Calu3 (cell line): ENCODE measurements around the gene LYPD6B. TPM values are rescaled to one million over a fixed set of nuclear protein-coding genes. Genes with fewer than 3 reads are reported as not detected.

ENCODE experiments used
- BruUV-seq: library from RNA; stranded (reverse); fragments of 400-500 nt; replicated peaks from 2 replicates; lab custom pipeline; 2021; lab: Mats Ljungman, UMichigan
- CTCF ChIA-PET: fragments of 300-600 bp; sonication (Branson Sonifier 250); formaldehyde crosslinking; loops from one replicate; lab custom pipeline; 2022; ENCODE audit warnings: antibody characterized with exemption; lab: Charles Lee
- DNase-seq: peaks from one replicate; pipeline ENCODE4 v3.0.0; 2022
- H3K27ac Mint-ChIP-seq: one replicate; pipeline ENCODE4 v1.8.0; 2022; ENCODE audit warnings: mixed read lengths; ENCODE audit not compliant: unreplicated experiment
- H3K27me3 Mint-ChIP-seq: one replicate; pipeline ENCODE4 v1.8.0; 2022; ENCODE audit warnings: mixed read lengths; ENCODE audit not compliant: unreplicated experiment
- H3K36me3 Mint-ChIP-seq: one replicate; pipeline ENCODE4 v1.8.0; 2022; ENCODE audit warnings: mild to moderate bottlenecking, moderate library complexity, mixed read lengths; ENCODE audit not compliant: insufficient read depth, unreplicated experiment
- H3K4me1 Mint-ChIP-seq: one replicate; pipeline ENCODE4 v1.8.0; 2022; ENCODE audit warnings: mild to moderate bottlenecking, low read depth, mixed read lengths; ENCODE audit not compliant: unreplicated experiment
- H3K4me3 Mint-ChIP-seq: one replicate; pipeline ENCODE4 v1.8.0; 2022; ENCODE audit warnings: mild to moderate bottlenecking, low read depth, moderate library complexity, mixed read lengths; ENCODE audit not compliant: unreplicated experiment
- H3K9me3 Mint-ChIP-seq: one replicate; pipeline ENCODE4 v1.8.0; 2022; ENCODE audit warnings: low read depth, mixed read lengths; ENCODE audit not compliant: unreplicated experiment
- intact Hi-C: fragments of 100-400 bp; cut with micrococcal nuclease; formaldehyde crosslinking; loops from one replicate; pipeline ENCODE4 v1.10.0; 2022; ENCODE audit not compliant: unreplicated experiment
- total RNA-seq: library from RNA; stranded (reverse); gene quantifications from 2 replicates; pipeline ENCODE4 v1.2.3, GENCODE V29; 2022
- TF ChIP-seq, protein P1 (sequence below): fragments of 200-600 bp; IDR thresholded peaks from one replicate; pipeline ENCODE4 v1.8.0; 2022; ENCODE audit warnings: antibody characterized with exemption; ENCODE audit not compliant: unreplicated experiment

The LYPD6B gene
- total RNA-seq, 1 experiment from 2014 or later, result 0.87 TPM

DNA sequence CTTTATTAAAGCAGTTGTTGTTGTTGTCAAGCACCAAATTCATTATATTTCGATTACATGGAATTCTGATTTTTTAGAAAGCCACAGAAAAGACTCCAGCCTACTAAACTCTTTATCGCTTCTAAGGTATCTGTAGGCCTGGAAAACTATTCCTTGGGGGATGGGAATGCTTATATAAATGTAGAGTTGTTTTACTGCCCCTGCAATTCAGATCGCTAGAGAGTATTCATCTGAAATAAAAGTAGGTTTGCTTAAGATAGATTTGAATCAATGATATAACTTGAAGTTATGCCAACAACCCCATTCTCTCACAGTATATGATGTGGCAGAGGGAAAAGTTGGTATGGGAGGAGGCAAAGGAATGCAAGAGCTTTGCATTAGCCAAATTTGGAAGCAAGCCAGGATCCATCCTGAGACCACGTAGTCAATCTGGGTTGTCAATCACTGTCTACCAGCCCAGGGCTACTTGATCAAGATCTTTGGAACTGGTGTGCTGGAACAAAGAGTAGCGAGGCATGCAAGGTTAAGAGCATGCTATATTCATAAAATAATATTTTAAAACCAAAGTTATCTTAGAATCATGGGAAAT, 95.9 kb downstream of the LYPD6B start:
- DNase-seq, result no peak
- H3K36me3 Mint-ChIP-seq, result no peaks in the 10 kb centered on the region
- no peaks in the 10 kb centered on the region for H3K9me3 Mint-ChIP-seq
- no peak overlapping the region for H3K27ac Mint-ChIP-seq
- no peak overlapping the region for H3K4me3 Mint-ChIP-seq
- intact Hi-C loops, result no loop called here
- no peaks in the 10 kb centered on the region for H3K27me3 Mint-ChIP-seq
- no peaks in the 10 kb centered on the region for H3K4me1 Mint-ChIP-seq
- BruUV-seq, result no TSS peak
- TF ChIP-seq, protein P1, sequence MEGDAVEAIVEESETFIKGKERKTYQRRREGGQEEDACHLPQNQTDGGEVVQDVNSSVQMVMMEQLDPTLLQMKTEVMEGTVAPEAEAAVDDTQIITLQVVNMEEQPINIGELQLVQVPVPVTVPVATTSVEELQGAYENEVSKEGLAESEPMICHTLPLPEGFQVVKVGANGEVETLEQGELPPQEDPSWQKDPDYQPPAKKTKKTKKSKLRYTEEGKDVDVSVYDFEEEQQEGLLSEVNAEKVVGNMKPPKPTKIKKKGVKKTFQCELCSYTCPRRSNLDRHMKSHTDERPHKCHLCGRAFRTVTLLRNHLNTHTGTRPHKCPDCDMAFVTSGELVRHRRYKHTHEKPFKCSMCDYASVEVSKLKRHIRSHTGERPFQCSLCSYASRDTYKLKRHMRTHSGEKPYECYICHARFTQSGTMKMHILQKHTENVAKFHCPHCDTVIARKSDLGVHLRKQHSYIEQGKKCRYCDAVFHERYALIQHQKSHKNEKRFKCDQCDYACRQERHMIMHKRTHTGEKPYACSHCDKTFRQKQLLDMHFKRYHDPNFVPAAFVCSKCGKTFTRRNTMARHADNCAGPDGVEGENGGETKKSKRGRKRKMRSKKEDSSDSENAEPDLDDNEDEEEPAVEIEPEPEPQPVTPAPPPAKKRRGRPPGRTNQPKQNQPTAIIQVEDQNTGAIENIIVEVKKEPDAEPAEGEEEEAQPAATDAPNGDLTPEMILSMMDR, result no peak
- CTCF ChIA-PET, result no interaction called here

DNA sequence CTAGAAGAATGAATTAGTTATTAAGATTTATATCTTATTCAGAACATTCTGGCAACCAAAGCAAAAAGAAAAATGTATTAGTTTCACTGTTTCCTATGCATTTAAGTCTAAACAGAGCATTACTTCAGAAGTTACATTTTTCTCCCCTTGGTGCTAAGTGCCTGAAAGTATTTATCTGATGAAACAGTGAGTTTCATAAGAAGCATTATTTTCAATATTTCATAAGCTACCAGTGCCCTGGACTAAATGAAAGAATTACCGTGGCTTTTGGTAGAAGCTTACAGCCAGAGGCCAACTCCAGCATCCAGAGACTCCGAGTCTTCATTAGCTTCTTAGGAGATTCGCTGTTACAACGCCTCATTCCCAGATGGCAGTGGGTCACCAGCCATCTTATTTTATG, 97.6 kb downstream of the LYPD6B start:
- Mint-ChIP-seq H3K27me3 (no peaks in the 10 kb centered on the region), H3K4me3 (no peak overlapping the region), H3K9me3 (no peaks in the 10 kb centered on the region), H3K4me1 (no peaks in the 10 kb centered on the region), H3K27ac (no peak overlapping the region), H3K36me3 (no peaks in the 10 kb centered on the region)
- TF ChIP-seq, protein P1, result no peak
- CTCF ChIA-PET, result no interaction called here
- intact Hi-C loops, result no loop called here
- no TSS peak for BruUV-seq
- no peak for DNase-seq

DNA sequence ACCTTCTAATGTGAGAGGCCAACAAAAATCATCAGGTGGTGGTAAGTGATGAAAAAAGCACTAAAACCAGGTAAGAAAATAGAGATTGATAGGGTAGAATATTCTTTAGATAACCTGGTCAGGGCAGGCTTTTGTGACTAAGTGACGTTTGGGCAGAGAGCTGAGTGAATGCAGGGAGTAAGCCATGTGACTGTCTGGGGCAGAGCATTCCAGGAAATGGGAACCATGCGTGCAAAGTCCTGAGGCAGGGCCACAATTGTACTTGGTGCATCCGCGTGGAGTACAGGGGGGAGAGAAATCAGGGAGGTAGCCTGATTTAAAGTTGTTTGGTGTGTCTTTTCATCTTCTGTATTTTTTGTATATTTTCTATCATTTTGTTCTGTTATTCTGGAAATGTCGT, 102.5 kb downstream of the LYPD6B start:
- CTCF ChIA-PET, result no interaction called here
- TF ChIP-seq, protein P1, result no peak
- no peaks in the 10 kb centered on the region for H3K4me1 Mint-ChIP-seq
- intact Hi-C loops, result no loop called here
- H3K27ac Mint-ChIP-seq, result no peak overlapping the region
- peaks cover 15% of the 10 kb centered on the region for H3K27me3 Mint-ChIP-seq
- no peak for DNase-seq
- H3K36me3 Mint-ChIP-seq, result no peaks in the 10 kb centered on the region
- BruUV-seq, result no TSS peak
- H3K4me3 Mint-ChIP-seq, result no peak overlapping the region
- H3K9me3 Mint-ChIP-seq, result no peaks in the 10 kb centered on the region

DNA sequence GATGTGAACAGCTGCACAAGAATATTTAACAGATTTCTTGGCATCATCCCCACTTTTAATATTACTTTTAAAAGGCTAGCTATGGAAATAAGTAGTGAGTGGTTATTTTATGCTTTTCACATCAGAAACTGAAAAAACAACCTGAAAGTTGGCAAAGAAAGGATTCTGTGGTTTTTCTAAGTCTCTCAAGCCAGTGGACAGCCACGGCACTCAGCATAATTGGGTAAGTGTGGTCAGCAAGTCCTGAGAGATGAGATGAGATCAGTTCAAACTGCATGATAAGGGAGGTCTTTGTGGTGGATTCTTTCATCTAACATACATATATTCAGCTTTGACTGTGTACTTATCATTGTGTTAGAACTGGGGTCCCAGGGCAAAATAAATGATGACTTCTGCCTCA, 105.2 kb downstream of the LYPD6B start:
- intact Hi-C loops, result no loop called here
- Mint-ChIP-seq H3K36me3 (no peaks in the 10 kb centered on the region), H3K4me1 (no peaks in the 10 kb centered on the region), H3K9me3 (no peaks in the 10 kb centered on the region), H3K27me3 (peaks cover 33% of the 10 kb centered on the region), H3K4me3 (no peak overlapping the region), H3K27ac (no peak overlapping the region)
- CTCF ChIA-PET, result no interaction called here
- BruUV-seq, result no TSS peak
- TF ChIP-seq, protein P1, result no peak
- no peak for DNase-seq
